K562 (cell line): Measurements from ENCODE around the gene THAP5. TPM values are rescaled to one million over a fixed set of nuclear protein-coding genes. Genes with fewer than 3 reads are reported as not detected.

Source experiments
- CHD7 ChIP-seq: fragments of 200-600 bp; sonication (generic); IDR thresholded peaks from one replicate; pipeline ENCODE4 v1.6.1; 2012; ENCODE audit warnings: mild to moderate bottlenecking, low read depth, low read length, inconsistent platforms
- HES1 ChIP-seq: fragments of 450-650 bp; IDR thresholded peaks from 2 replicates; pipeline ENCODE4 v1.6.1; 2016; ENCODE audit warnings: low read depth, mild to moderate bottlenecking, moderate library complexity
- MEF2A ChIP-seq: IDR thresholded peaks from 2 replicates; pipeline ENCODE4 v1.6.1; 2011; ENCODE audit warnings: low read depth, mild to moderate bottlenecking, low read length, moderate library complexity; ENCODE audit not compliant: control insufficient read depth
- NKRF ChIP-seq: fragments of 450-650 bp; IDR thresholded peaks from 2 replicates; pipeline ENCODE4 v1.6.1; 2016; ENCODE audit warnings: borderline replicate concordance
- SNAPC5 ChIP-seq: fragments of 250-450 bp; sonication (Bioruptor Pico); IDR thresholded peaks from 2 replicates; pipeline ENCODE4 v1.8.0; 2021; ENCODE audit warnings: moderate library complexity, mild to moderate bottlenecking, inconsistent platforms
- USF1 ChIP-seq: sonication (generic); formaldehyde crosslinking; IDR thresholded peaks from 2 replicates; pipeline ENCODE4 v1.9.0; 2022; ENCODE audit warnings: mild to moderate bottlenecking, missing genetic modification reagents
- ZNF551 ChIP-seq: fragments of 250-450 bp; sonication (Bioruptor Pico); IDR thresholded peaks from 2 replicates; pipeline ENCODE4 v1.5.0; 2021; ENCODE audit warnings: mild to moderate bottlenecking, moderate library complexity
- polyA plus RNA-seq, 8 experiments: library from polyadenylated mRNA; depleted of rRNA in 4 of 8; stranded (reverse) in 5 of 8; unstranded in 3 of 8; fragments of >200 nt; fragmentation: Nextera tagmentation in 2 of 8; fragmentation: Illumina TruSeq in 1 of 8; extraction: Ambion mirVana in 2 of 8; extraction: Trizol in 1 of 8; gene quantifications; 2 replicates each; pipeline versions ENCODE4 v1.2.1 to v1.2.3, GENCODE V29; 2011 to 2014; ENCODE audit warnings: inconsistent platforms in 1 of 8, missing spikeins in 1 of 8
- total RNA-seq, 7 experiments: library from RNA; depleted of rRNA in 6 of 7; stranded (reverse); fragments of >200 nt in 6 of 7; fragmentation: Illumina TruSeq in 2 of 7; extraction: Trizol in 2 of 7; gene quantifications; 2 replicates each; pipeline versions ENCODE4 v1.2.1 to v1.2.3, GENCODE V29; 2011 to 2021; ENCODE audit warnings: low replicate concordance in 1 of 7

Gene THAP5
- total and polyA plus RNA-seq, 9 of the 15 experiments (the other 6 are each of a cell fraction or from before 2014, with no cell fraction given): 16.5 to 58.1 (median 28.2) TPM

GRCh38 chr7:108525985-108526767, 43.3 kb downstream of the THAP5 start, which contains the start of gene PNPLA8 (continued):
- TF ChIP-seq CHD7: peak; percentile 52
- TF ChIP-seq MEF2A: no peak
- TF ChIP-seq SNAPC5 (CRISPR knock-in tag): no peak
- peak; percentile 78 for TF ChIP-seq USF1 (CRISPR knock-in tag)
- peak; percentile 56; the same call in 1 of the 2 replicates for TF ChIP-seq HES1
- TF ChIP-seq ZNF551 (CRISPR knock-in tag): no peak
- TF ChIP-seq NKRF: peak; percentile 95; the same call in 1 of the 2 replicates
